Tibial nerve (tissue), 3 donors: ENCODE results near the gene GBGT1.

ENCODE experiments used
- POLR2A ChIP-seq, 2 donors: fragments of 450-650 bp; IDR thresholded peaks; one replicate each; pipeline ENCODE4 v1.6.1; 2017; ENCODE audit warnings: antibody characterized with exemption in 2 of 2, mild to moderate bottlenecking in 2 of 2, moderate library complexity in 2 of 2
- TF ChIP-seq, protein P1 (sequence below), 5 experiments: fragments of 200-600 bp in 3 of 5; fragments of 450-650 bp in 2 of 5; sonication (generic) in 3 of 5; IDR thresholded peaks; one replicate each; pipeline ENCODE4 v1.5.1; 2016 to 2019; ENCODE audit warnings: antibody characterized with exemption in 5 of 5, mild to moderate bottlenecking in 3 of 5, moderate library complexity in 2 of 5

DNA sequence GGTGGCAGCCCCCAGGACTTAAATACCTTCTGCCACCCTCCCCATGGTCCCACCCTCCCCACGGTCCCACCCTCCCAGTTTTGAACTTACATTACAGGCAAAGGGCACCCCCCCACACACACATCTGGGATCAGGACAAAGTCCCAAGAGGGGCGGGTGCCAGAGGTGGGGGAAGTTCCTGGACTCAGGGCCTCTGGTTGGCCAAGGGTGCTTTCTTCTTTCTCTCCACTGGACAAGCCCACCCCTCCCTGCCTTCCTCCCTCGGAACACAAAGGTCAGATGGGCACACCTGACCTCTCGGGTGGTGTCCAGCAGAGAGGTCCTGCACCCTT lies 23.6 kb downstream of the GBGT1 start:
- TF ChIP-seq, protein P1, sequence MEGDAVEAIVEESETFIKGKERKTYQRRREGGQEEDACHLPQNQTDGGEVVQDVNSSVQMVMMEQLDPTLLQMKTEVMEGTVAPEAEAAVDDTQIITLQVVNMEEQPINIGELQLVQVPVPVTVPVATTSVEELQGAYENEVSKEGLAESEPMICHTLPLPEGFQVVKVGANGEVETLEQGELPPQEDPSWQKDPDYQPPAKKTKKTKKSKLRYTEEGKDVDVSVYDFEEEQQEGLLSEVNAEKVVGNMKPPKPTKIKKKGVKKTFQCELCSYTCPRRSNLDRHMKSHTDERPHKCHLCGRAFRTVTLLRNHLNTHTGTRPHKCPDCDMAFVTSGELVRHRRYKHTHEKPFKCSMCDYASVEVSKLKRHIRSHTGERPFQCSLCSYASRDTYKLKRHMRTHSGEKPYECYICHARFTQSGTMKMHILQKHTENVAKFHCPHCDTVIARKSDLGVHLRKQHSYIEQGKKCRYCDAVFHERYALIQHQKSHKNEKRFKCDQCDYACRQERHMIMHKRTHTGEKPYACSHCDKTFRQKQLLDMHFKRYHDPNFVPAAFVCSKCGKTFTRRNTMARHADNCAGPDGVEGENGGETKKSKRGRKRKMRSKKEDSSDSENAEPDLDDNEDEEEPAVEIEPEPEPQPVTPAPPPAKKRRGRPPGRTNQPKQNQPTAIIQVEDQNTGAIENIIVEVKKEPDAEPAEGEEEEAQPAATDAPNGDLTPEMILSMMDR (IDR thresholded peaks at IDR 0.05), result no peak
- no peak for TF ChIP-seq POLR2A (IDR thresholded peaks at IDR 0.05)
